Left hindlimb (tissue), 1 donor: ENCODE results near the gene FAM20A.
A peak's percentile ranks its signal among the peaks of the same experiment; 100 is the strongest.

Experiments used
- DNase-seq: peaks from one replicate; pipeline ENCODE4 v3.0.0-alpha.2; 2018

FAM20A gene

DNA sequence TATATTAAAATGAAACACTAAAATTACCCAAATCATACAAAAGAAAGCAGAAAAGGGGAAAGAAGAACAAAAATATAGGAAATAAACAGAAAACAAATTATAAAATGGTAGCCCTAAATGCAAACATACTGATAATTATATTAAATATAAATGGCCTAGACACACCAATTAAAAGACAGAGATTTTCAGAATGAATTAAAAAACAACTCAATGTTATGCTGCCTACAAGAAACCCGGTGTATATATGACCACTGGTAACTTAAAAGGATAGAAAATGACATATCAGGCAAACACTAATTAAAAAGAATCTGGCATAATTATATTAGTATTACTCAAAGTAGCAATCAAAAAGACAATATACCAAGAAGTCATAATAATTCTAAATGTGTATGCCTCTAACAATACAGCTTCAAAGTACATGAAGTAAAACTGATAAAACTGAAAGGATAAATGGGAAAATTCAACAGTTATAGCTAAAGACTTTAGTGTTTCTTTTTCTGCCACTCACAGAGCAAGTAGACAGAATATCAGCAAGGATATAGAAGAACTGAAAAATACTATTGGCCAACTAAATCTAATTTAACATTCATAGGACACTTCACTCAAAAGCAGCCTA is 7.5 kb upstream of the FAM20A start:
- DNase-seq = no peak

DNA sequence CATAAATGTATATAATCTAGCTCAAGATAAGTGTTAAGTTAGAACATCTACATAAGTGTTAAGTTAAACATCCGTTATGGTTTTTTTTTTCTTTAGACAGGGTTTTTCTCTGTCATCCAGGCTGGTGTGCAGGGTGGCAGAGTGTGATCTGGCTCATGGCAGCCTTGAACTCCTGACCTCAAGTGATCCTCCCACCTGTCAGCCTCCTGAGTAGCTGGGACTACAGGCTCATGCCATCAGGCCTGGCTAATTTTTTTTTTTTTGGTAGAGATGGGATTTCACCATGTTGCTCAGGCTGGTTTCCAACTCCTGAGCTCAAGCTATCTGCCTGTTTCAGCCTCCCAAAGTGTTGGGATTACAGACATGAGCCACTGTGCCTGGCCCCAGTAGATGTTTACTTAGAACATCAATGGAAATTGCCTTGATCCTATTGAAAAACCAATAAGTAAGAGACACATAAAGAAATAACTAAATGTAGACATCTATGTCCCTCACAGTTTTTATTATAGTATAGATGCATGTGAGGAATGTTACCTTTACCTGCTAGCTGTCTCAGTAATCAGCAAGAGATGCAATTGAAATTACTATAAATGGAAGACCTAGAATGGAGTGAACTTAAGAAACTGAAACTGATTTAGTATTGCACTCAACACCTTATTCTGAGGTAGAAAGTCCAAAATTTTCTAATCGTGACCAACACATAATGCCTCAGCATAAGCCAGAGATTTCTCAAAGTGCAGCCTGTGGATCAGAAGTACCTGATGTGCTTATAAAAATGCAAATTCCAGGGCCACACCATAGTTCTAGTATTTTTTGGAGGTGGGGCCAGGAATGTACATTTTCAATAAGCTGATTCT is 5.5 kb upstream of the FAM20A start:
- no peak for DNase-seq

DNA sequence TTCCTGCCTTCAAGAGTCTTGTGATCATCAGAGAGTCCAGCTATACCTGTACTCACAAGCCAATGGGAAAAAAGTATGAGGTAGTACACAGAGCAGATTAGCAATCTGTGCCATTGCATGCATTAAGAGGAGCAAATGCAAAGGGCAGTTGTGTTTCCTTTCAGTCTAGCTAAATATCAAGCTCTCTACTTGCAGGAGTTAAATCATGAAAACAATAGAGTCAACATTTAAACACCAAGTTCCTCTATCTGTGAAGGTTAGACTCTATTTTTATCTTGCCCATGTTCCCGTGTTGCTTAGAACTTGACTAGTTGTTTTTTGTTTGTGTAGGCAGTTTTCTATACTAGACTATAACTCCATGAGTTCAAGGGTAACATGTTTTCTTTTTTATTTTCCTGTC is 4.7 kb upstream of the FAM20A start:
- DNase-seq = no peak

DNA sequence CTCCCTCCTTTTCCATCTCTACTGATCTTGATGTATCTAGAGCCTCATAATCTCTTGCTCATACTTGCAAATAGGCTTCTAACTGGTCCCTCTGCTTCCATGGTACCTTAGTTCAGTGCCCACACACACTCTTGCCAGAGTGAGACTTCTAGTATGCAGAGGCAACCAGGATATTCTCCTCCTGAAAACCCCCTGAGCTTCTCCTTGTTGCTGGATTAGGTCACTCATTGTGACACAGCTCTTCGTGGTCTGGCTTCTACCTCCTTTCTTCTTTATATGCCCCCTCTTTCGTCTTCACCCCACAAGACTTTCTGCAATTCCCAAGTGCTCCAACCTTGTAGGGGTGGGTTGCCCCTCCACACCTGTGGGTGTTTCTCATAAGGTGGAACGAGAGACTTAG is 2.5 kb upstream of the FAM20A start:
- no peak for DNase-seq

DNA sequence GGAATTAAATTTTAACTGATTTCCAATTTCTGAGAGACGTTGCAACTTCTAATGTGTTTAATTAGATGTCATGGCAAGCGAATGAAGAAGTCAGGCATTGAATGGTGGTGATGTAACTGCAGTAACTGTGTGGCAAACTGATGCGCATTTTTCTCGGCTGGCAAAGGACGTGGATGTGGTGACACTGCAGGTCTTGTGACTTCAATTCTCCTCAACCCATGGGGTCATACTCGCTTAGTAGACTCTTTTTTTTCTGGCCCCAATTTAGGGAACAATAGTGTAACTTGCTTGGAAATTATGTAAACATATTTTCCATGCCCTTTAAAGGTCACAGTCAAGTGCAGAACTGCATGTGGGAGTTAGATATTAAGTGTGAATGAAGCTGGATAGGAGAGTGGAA is 1.9 kb upstream of the FAM20A start:
- DNase-seq = no peak

DNA sequence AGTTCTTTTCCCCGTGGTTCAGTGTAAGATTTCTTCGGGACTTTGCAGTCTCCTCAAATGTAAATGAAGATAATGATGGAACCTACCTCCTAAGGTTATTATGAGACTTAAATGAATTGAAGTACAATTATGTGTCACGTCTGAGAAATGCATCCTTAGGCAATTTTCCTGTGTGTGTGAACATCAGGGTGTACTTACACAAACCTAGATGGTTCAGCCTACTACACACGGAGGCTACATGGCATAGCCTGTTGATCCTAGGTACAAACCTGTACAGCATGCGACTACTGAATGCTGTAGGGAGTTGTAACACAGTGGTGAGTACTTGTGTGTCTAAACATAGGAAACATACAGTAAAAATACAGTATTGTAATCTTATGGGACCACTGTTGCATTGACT is 1.1 kb upstream of the FAM20A start:
- no peak for DNase-seq

DNA sequence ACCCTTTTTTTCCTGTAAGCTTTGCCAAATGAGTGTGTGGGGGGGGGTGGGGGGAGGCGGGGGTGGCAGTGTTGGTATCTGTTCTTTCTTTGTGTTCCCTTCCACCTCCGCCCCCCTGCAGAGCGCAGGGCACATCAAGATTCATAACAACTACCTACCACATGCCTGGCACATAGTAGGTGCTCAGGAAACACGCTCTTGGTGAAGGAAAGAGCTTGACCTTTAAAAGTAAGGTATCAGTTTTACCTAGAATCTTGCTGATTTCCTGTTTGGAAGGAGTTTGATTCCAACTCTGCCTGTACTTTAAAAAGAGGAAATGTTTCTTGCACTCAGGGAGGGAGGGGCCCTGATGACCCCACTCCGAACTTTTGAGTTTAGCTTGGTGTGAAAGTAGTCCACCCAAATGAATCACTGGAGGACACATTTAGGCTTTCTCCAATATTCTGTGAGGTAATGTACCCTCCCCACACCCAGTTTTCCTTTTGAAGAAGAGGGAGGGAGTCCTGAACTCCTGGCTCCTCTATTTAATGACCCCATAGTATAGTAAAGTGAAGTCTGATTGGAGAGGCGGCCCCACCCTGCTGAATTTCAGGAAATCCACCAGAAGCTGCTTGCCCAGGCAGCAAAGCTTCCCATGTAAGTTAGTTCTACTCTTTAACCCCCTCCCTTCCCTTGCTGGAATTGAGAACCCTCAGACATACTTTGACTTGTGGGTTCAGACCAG is 560 bp upstream of the FAM20A start:
- no peak for DNase-seq

DNA sequence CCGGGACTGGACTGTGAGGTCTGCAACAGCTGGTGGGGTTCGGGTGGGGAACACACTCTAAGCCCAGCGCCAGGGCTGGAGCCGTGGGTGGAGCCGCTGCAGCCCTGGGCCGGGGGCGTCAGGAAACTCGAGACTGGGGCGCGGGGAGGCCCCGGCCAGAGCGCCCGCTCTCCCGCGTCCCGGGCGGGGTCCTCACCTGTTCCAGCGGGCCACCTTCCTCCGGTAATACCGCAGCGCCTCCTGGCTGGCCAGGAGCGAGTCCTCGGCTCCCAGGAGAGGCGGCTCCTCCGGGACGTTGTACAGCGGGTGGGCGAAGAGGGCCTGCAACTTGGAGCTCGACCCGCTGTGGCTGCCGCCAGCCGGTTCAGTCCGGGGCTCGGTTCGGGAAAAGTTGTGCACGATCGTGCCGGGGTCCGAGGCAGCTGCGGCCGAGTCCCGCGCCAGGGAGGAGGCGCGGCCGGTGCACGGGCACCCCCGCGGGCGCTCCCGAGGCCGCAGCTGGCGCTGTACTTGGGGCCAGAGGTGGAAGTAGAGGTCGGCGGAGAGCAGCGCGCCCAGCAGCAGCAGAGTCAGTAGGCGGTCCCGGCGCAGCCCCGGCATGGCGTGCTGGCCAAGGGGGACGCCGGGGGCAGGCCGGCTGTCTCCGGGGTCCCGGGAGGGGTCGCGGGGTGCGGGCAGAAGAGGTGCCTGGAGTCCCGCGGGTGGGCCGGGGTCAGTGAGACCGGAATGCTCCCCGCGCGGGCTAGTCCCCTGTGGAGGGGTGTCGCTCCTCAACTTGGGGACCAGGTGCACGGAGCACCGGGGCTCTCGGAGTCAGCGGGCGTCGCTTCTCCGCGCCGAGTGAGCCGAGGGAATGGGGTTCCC is 868 bp downstream of the FAM20A start:
- peak; percentile 63 for DNase-seq

DNA sequence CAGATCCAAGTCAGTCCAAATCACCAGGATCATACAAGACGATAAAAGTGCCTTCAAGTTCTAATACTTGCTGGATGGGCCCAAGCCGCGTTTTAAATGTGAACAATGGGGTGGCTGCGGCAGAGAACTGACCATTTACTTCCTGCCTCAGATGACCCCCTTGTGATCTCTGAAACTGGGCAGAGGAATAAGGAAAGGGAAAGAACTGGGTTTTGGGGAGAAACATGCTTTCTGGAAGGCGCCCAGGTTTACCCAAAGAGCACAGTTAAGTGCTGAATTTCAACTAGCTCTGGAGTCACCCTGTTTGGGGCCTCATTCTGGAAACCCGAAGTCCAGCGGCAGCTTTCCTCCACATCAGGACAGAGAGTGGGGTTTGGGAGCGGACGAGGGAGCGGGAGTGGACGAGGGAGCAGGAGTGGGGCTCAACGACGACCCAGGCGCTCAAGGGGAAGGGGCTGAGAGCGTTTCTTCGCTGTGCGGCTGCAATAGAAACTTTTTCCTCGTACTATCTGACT is 1.6 kb downstream of the FAM20A start:
- peak; percentile 55 for DNase-seq

DNA sequence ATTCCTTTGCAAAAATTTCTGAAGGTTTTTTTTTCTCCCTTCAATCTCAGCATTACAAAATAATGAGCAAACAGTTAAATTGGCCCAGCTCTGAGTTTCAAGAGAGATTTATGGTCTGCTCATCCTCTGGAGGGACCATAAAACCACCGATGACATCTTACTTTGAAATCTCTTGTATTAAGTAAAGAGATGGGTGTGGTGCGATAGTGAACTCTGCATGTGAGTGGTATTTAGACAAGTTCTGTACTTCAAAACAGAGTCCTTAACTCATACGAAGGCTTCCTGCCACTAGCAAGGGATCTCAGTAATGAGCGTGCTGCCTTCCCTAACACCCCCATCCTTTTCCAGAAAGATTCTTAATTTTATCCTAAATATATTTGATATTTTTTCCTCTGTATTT is 2.1 kb downstream of the FAM20A start:
- no peak for DNase-seq

DNA sequence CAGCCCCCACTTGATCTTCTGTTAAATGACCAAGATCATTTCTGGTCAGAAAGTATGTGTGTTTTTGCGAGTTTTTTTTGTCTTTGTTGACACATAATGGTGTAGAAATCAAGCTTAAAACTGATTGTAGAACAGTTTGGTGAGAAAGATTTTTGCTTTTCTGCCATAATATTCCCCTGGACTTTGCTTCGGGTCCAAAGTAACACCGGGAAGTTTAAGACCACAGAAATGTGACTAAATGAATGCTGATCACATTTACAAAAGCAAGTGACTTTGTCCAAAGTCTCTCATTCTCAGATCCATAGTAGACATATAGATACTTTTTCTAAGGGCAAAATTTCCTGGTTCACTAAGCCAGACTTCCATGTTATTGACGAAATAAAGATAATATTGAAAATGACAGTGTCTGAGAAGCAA is 2.6 kb downstream of the FAM20A start:
- no peak for DNase-seq

DNA sequence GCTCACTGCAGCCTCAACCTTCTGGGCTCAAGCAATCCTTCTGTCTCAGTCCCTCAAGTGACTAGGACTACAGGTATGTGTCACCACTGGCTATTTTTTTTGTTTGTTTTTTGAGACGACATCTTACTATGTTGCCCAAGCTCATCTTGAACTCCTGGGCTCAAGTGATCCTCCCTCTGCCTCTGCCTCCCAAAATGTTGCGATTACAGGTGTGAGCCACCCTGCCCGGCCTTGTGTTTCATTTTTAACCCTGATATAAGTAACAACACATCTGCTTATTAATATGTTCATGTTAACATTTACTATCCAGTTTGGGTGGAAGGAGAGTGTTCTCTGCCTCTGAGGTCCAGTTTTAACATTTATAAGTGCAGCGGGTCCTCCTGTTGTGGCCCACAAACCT is 3.1 kb downstream of the FAM20A start:
- no peak for DNase-seq

DNA sequence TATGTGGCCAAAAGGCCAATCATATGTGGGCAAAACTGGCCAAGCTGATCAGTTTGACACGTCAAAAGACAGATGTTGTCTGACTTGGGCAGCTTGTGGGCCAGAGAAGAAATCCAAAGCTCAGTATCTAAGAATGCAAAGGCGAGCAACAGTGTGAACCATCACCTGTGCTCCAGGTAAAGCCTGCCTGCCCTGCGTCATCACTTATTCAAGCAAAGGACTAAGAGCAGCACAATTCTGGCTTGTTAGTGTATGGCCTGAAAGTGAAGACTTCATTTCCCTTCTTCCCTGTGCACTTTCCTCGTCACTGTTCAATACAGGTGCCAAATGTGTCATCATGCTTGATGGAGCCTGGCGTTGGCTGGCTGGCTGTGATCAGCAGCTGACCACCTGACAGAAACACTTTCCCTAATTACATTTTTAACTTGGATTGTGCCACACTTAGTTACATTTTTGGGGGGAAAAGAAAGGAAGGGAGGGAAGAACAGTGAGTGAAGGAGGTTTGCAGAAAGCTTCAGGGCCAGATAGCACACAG is 4.7 kb downstream of the FAM20A start:
- no peak for DNase-seq

DNA sequence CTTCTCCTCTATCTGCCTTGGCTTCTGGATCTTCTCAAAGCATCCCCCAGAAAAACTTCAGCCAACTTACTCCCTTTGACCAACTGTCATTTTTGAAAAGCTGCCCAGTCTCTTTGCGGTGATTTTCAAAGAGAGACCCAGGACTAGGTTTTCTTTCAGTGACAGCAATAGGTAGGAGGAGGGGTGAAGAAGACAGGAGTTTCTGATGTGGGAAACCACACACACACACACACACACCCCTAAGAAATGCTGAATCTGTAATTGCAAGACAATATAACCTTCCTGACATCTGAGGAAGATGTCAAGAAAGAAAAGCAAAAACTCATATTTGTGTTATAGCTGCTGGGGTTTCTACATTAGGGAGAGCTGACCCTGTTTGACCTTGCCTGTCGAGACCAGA is 5.2 kb downstream of the FAM20A start:
- DNase-seq = no peak

DNA sequence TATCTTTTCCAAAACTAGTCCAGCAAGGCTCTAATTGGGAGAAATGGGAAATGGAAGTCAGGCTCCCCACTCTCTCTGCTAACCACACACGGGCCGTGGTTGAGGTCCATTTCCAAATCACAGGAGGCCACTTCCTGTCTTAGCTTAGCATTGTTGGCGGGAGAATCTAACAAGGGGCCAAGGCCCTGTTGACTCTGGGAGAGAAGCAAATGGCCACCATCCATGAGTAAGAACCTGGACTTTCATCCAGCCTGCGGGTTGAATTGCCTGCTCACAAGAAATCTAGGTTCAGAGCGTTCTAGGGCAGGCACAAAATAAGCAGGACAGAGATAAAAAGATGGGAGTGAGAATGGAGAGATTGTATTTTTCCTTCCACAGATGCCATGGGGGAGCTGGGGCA is 5.7 kb downstream of the FAM20A start:
- DNase-seq = peak; percentile 80

DNA sequence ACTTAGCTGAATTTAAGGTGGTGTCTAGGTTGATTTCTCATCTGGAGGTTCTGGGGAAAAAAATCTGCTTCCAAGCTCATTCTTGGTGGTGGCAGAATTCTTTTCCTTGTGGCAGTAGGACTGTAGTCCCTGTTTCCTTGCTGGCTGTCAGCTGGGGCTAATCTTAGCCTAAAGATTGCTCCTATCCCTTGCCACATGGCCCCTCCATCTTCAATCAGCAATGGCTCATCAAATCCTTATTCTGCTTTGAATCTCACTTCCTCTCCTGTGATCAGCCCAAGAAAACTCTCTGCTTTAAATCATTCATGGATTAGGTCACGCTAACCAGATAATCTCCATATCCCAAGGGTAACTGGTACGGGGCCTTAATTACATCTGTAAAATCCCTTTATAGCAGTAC is 6.6 kb downstream of the FAM20A start:
- no peak for DNase-seq

DNA sequence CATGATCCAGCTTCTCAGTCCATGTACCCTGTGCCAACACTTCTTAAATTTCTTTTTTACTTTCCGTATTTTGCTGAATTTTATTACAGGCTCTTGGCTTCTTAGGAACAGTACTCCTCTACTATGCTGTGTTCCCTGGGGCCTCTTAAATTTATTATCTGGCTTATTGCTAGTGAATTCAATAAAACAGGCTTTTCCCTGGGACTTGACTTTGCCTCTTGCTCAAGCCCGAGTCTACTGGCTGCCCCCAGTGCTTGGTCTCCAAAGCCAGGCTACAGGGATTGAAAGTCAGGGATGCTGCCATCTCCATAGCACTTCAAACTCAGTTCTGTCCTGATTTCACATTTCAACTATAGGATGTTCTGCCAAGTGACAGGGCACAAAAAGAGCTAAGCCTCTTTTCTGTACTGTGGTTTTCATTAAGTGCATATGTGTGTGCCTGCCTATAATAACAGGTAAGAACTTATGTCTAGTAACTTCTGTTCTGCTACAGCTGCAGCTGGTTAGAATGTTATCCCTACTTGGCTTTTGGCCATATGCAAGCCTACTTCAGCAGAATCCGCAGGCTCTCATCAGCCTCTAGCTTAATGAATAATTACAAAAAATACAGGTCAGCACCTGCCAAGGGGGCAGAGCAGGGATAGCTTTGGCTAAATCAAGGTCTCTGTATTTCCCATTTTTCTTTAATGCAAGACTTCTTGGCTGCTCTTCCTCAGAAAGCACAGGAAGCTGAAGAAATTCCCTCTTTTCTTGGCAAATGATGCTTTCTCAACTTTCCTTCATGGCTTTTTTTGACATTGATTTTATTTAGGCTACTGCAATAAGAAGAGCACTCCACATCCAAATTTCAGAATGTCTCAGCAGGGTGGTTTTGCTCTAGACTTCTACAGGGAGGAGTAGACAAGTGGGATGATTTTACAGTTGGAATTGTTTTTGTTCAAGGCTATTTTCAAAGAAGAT is 8.2 kb downstream of the FAM20A start:
- peak; percentile 86 for DNase-seq

DNA sequence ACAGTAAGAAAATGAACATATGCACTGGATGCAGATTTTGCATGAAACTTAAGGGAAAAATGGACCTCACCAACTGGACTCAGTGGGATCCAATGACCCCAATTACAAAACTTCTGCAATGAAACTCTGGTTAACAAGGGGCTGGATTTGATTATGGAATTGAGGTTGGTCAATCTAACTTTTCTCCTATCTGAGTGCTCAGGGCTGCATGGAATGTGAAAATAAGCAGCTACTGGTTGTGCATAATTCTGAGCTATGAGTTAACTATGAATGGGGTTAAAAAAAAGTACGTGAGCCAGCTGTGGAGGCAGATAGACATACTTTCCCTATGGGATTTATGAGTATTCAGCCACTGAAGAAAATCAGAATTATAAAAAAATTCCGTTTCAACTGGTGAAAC is 9.2 kb downstream of the FAM20A start:
- no peak for DNase-seq

DNA sequence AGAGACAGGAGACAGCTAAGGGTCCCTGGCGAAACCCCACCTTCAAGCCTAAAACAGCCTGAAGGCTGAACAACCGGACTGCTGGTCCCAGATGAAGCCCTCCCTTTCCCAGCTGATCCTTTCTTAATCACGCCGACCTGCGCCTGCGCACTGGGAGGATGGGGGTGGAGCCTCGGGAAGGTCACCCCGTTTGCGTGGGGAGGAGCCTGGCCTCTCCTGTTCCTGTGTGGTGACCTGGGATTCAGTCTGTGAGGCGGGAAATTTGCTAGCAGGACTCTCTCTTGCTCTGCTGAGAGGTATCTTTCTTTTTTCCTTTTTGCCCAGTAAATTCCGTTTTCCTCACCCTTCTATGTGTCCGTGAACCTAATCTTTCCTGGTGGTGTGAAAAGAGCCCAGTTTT is 9.6 kb downstream of the FAM20A start:
- DNase-seq = peak; percentile 62

DNA sequence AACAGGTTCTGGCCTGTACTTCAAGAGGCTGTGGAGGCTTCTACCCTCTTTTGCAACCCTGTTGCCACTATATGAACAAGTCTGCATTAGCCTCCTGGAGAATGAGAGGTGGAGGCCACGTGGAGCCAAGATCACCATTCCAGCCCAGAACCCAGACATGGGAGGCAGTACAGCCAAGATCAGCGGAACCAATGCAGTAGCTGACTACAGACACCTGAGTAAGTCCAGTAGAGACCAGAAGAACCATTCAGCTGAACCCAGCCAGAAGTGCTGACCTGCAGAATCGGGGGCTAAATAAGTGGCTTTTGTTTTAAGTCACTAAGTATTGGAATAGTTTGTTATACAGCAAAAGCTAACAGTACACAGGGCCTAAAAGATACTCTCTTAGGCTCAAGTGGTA is 12.1 kb downstream of the FAM20A start:
- no peak for DNase-seq

DNA sequence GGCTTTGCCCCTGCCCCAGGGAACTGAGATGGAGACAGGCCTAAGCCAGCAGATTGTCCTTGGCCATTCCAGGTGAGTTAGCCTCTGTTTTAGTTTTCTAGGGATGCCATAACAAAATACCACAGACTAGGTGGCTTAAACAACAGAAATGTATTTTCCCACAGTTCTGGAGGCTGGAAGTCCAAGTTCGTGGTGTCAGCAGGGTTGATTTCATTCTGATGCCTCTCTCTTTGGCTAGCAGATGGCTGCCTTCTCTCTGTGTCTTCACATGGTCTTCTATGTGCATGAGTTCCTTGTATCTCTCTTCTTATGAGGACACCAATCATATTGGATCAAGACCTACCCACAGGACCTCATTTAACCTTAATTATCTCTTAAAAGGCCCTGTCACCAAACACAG is 12.8 kb downstream of the FAM20A start:
- DNase-seq = no peak
